ENCODE data around the gene SP140L. TPM values are rescaled to one million over a fixed set of nuclear protein-coding genes. Genes with fewer than 3 reads are reported as not detected.
A peak's percentile ranks its signal among the peaks of the same experiment; 100 is the strongest.

Gene SP140L
- total RNA-seq, 4 donors from 2014 or later: 4.8 to 17.2 (median 7.7) TPM

DNA sequence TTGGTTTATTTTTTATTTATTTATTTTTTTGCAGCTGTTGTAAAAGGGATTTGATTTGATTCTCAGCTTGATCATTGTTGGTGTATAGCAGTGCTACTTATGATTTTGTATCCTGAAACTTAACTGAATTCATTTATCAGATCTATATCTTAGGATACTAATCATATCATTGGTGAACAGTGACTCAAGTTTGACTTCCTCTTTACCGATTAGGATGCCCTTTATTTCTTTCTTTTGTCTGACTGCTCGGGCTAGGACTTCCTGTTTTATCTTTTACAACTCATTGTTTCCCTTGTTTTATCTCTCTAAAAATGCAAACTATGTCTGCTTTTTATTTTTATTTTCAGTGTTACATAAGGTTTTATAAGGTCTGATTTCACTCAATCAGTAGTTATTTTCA is 112.6 kb downstream of the SP140L start:
- H3K4me1 ChIP-seq: peaks cover 0 to 28% (median 2%) of the 10 kb centered on the region in 3 donors
- peaks cover 0 to 35% (median 4%) of the 10 kb centered on the region in 3 donors for H3K36me3 ChIP-seq
- DNase-seq: no peak
- H3K4me3 ChIP-seq: no peak overlapping the region
- intact Hi-C loops (cut with DNase I): no loop called here
- peaks cover 0 to 12% (median 4%) of the 10 kb centered on the region in 3 donors for H3K9me3 ChIP-seq
- H3K27me3 ChIP-seq: no peaks in the 10 kb centered on the region
- H3K27ac ChIP-seq: peak overlapping the region in 1 of 4 donors; percentile 15
- TF ChIP-seq POLR2A (IDR thresholded peaks at IDR 0.05) (no peak), CTCF (IDR thresholded peaks at IDR 0.05) (no peak)
- 40 to 52% methylated on average over 2 of the region's 2 CpGs for WGBS, 2 donors

GRCh38 chr2:230441227-230441897 is 114.4 kb downstream of the SP140L start:
- no peaks in the 10 kb centered on the region for H3K27me3 ChIP-seq
- intact Hi-C loops (cut with DNase I): no loop called here
- peak in 1 of 4 donors; percentile 33 for TF ChIP-seq POLR2A (IDR thresholded peaks at IDR 0.05)
- no peak for TF ChIP-seq CTCF (IDR thresholded peaks at IDR 0.05)
- H3K4me3 ChIP-seq: peak overlapping the region in 1 of 4 donors; percentile 22
- 49 to 66% methylated on average over 4 of the region's 4 CpGs for WGBS, 2 donors
- peak overlapping the region in 3 of 4 donors; percentile 36 to 69 (median 41) for H3K27ac ChIP-seq
- peaks cover 0 to 2% (median 0%) of the 10 kb centered on the region in 3 donors for H3K9me3 ChIP-seq
- peaks cover 0 to 28% (median 0%) of the 10 kb centered on the region in 3 donors for H3K4me1 ChIP-seq
- peak; percentile 11 for DNase-seq
- H3K36me3 ChIP-seq: peaks cover 0 to 44% (median 9%) of the 10 kb centered on the region in 3 donors

- peaks cover 0 to 36% (median 0%) of the 10 kb centered on the region in 3 donors for H3K4me1 ChIP-seq
- no peak overlapping the region for H3K4me3 ChIP-seq
- H3K36me3 ChIP-seq: peaks cover 8 to 59% (median 10%) of the 10 kb centered on the region in 3 donors
- intact Hi-C loops (cut with DNase I): no loop called here
- H3K27ac ChIP-seq: no peak overlapping the region
- WGBS, 2 donors: 51 to 88% methylated on average over 2 of the region's 2 CpGs
- TF ChIP-seq POLR2A (IDR thresholded peaks at IDR 0.05) (no peak), CTCF (IDR thresholded peaks at IDR 0.05) (no peak)
- no peak for DNase-seq
- no peaks in the 10 kb centered on the region for H3K9me3 ChIP-seq
- no peaks in the 10 kb centered on the region for H3K27me3 ChIP-seq
Measured at GRCh38 chr2:230443541-230443940, 116.5 kb downstream of the SP140L start.

DNA sequence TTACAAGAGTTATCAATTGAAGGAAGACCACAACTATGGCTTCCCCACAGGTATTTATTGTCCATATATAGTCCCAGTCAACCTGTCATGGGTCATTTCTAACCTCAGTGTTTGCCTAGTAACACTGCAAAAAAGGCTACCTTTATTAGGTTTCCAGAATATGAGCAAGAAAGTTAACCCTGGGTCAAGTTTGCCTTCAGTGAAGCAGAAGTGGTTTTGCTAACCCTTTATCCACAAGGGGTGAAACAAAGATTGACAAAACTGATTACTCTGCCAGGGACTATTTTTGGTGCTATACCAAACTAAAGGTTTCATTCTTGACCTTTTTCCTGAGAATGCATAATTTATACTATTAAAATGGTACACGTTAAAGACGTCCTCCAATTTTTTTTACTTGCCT is 117.8 kb downstream of the SP140L start:
- Histone ChIP-seq H3K9me3 (no peaks in the 10 kb centered on the region), H3K4me3 (no peak overlapping the region), H3K27me3 (no peaks in the 10 kb centered on the region), H3K27ac (no peak overlapping the region), H3K4me1 (peaks cover 0 to 28% (median 0%) of the 10 kb centered on the region in 3 donors), H3K36me3 (peaks cover 8 to 71% (median 10%) of the 10 kb centered on the region in 3 donors)
- no peak for TF ChIP-seq POLR2A (IDR thresholded peaks at IDR 0.05)
- TF ChIP-seq CTCF (IDR thresholded peaks at IDR 0.05): no peak
- no peak for DNase-seq
- WGBS, 2 donors: 62 to 94% methylated on average over 2 of the region's 2 CpGs
- intact Hi-C loops (cut with DNase I): no loop called here

GRCh38 chr2:230447036-230447435 is 120.0 kb downstream of the SP140L start:
- no peak overlapping the region for H3K4me3 ChIP-seq
- no peaks in the 10 kb centered on the region for H3K27me3 ChIP-seq
- no peaks in the 10 kb centered on the region for H3K9me3 ChIP-seq
- TF ChIP-seq CTCF (IDR thresholded peaks at IDR 0.05) (no peak), POLR2A (IDR thresholded peaks at IDR 0.05) (no peak)
- WGBS, 2 donors: 84% methylated on average over 6 to 7 of the region's 7 CpGs
- no peak for DNase-seq
- H3K36me3 ChIP-seq: peaks cover 8 to 94% (median 10%) of the 10 kb centered on the region in 3 donors
- peaks cover 0 to 14% (median 0%) of the 10 kb centered on the region in 3 donors for H3K4me1 ChIP-seq
- H3K27ac ChIP-seq: no peak overlapping the region
- intact Hi-C loops (cut with DNase I): no loop called here
